DND-41 (cell line): Measurements from ENCODE around the gene PFDN2.
A peak's percentile ranks its signal among the peaks of the same experiment; 100 is the strongest.

ENCODE experiments used
- ATAC-seq: fragments of 200-7000 bp; cut with Tn5 transposase; 3 replicates; pipeline ENCODE4 v1.9.1; 2021; ENCODE audit warnings: low read depth; ENCODE audit not compliant: insufficient read depth
- DNase-seq: peaks from one replicate; pipeline ENCODE4 v3.0.0-alpha.2; 2020
- H2AFZ ChIP-seq: 2 replicates; pipeline ENCODE4 v1.6.0; 2012; ENCODE audit warnings: low read depth, low read length
- H3K27ac ChIP-seq: 2 replicates; pipeline ENCODE4 v1.5.1; 2012; ENCODE audit warnings: low read length, inconsistent platforms
- H3K27me3 ChIP-seq: fragments of 200-600 bp; sonication (generic); 2 replicates; pipeline ENCODE4 v1.6.0; 2012; ENCODE audit warnings: low read length, mild to moderate bottlenecking, inconsistent platforms; ENCODE audit not compliant: insufficient read depth, poor library complexity
- H3K36me3 ChIP-seq: 2 replicates; pipeline ENCODE4 v1.5.1; 2012; ENCODE audit warnings: low read length, inconsistent platforms; ENCODE audit not compliant: insufficient read depth
- H3K4me1 ChIP-seq: 2 replicates; pipeline ENCODE4 v1.5.1; 2012; ENCODE audit warnings: mild to moderate bottlenecking, low read length; ENCODE audit not compliant: insufficient read depth
- H3K4me2 ChIP-seq: 2 replicates; pipeline ENCODE4 v1.6.0; 2012; ENCODE audit warnings: mild to moderate bottlenecking, moderate library complexity, low read length, inconsistent platforms; ENCODE audit not compliant: insufficient read depth
- H3K4me3 ChIP-seq, 2 experiments: fragments of 200-600 bp in 1 of 2; shearing (Covaris generic) in 1 of 2; 2 replicates each; pipeline ENCODE4 v1.5.1; 2012 to 2016; ENCODE audit warnings: inconsistent platforms in 2 of 2, low read length in 2 of 2, mild to moderate bottlenecking in 2 of 2, low read depth in 1 of 2, moderate library complexity in 1 of 2
- H3K79me2 ChIP-seq: 2 replicates; pipeline ENCODE4 v1.6.0; 2012; ENCODE audit warnings: low read length, inconsistent platforms; ENCODE audit not compliant: insufficient read depth
- H3K9ac ChIP-seq: 2 replicates; pipeline ENCODE4 v1.6.0; 2012; ENCODE audit warnings: low read depth, mild to moderate bottlenecking, inconsistent platforms, low read length, moderate library complexity
- H3K9me3 ChIP-seq: 2 replicates; pipeline ENCODE4 v1.5.1; 2012; ENCODE audit warnings: low read length, moderate library complexity, mild to moderate bottlenecking, inconsistent platforms; ENCODE audit not compliant: insufficient read depth, severe bottlenecking
- H4K20me1 ChIP-seq: 2 replicates; pipeline ENCODE4 v1.6.0; 2012; ENCODE audit warnings: low read length; ENCODE audit not compliant: insufficient read depth
- EZH2 ChIP-seq: IDR thresholded peaks from 3 replicates; pipeline ENCODE4 v1.6.1; 2012; ENCODE audit warnings: borderline replicate concordance, low read depth, mild to moderate bottlenecking, moderate library complexity, low read length, inconsistent platforms; ENCODE audit not compliant: severe bottlenecking
- TF ChIP-seq, protein P1 (sequence below): IDR thresholded peaks from 2 replicates; pipeline ENCODE4 v1.5.1; 2012; ENCODE audit warnings: borderline replicate concordance, low read length, moderate library complexity, mild to moderate bottlenecking; ENCODE audit not compliant: poor library complexity, severe bottlenecking; ENCODE audit errors: extremely low read depth

PFDN2 gene

GRCh38 chr1:161099090-161099802, 18.6 kb downstream of the PFDN2 start:
- no peak for ATAC-seq
- Histone ChIP-seq H2AFZ (no peak overlapping the region), H3K27me3 (no peaks in the 10 kb centered on the region), H3K79me2 (peaks cover 17% of the 10 kb centered on the region), H4K20me1 (peaks cover 14% of the 10 kb centered on the region), H3K27ac (no peak overlapping the region), H3K36me3 (peaks cover 36% of the 10 kb centered on the region), H3K4me2 (peak overlapping the region; percentile 89), H3K9ac (no peak overlapping the region), H3K9me3 (no peaks in the 10 kb centered on the region), H3K4me1 (peaks cover 24% of the 10 kb centered on the region), H3K4me3 (peak overlapping the region in 1 of 2 experiments; percentile 64; a peak in 2 of 4 replicates)
- no peak for DNase-seq
- TF ChIP-seq, protein P1, sequence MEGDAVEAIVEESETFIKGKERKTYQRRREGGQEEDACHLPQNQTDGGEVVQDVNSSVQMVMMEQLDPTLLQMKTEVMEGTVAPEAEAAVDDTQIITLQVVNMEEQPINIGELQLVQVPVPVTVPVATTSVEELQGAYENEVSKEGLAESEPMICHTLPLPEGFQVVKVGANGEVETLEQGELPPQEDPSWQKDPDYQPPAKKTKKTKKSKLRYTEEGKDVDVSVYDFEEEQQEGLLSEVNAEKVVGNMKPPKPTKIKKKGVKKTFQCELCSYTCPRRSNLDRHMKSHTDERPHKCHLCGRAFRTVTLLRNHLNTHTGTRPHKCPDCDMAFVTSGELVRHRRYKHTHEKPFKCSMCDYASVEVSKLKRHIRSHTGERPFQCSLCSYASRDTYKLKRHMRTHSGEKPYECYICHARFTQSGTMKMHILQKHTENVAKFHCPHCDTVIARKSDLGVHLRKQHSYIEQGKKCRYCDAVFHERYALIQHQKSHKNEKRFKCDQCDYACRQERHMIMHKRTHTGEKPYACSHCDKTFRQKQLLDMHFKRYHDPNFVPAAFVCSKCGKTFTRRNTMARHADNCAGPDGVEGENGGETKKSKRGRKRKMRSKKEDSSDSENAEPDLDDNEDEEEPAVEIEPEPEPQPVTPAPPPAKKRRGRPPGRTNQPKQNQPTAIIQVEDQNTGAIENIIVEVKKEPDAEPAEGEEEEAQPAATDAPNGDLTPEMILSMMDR = no peak
- no peak for TF ChIP-seq EZH2

DNA sequence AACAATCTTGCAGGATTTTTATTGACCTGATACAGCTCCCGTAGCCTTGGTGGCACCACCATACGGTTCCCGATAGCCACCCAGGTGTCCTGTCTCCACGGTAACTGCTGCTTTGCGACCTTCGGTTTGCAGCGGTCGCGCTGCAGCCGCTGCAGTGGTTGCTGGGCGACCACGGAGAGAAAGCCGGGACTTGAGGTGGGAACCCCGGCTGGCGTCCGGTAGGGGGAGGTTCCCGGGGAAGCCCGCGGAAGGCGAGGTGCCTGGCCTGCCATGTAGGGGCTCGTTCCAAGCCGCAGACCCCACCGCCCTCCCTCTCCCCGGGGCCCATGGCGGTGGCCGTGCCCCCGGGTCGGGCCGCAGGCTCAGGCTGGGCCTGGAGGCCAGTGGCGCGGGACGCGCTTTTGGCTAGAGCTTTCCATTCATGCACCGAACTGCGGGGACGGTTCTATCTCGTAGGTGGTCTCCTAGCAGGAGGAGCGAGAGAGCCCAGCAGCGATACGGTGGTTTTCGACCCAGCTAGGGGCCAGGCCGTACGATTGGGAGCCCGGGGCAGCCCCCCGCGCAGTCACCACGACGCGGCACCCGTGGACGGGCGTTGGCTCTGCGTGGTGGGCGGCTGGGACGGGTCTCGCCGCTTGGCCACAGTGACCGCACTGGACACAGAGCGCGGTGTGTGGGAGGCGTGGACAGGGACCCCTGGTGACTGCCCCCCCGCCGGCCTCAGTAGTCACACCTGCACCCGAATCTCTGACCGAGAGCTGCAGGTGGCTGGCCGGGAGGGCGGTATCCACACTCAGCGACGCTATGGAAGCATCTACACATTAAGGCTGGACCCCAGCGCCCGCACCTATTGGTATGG, 19.4 kb downstream of the PFDN2 start, which contains the start of gene KLHDC9:
Gene KLHDC9 (plus strand): TSS at position 152 of the 859 bp plus-strand sequence. CDS start 175 bp downstream, at position 327.
- Histone ChIP-seq H3K4me2 (peak within 1 kb of the TSS; percentile 89), H3K4me1 (peaks cover 24% of the 10 kb centered on the region), H3K27ac (peak within 1 kb of the TSS; percentile 65), H3K79me2 (peaks cover 10% of the 10 kb centered on the region), H3K36me3 (peaks cover 31% of the 10 kb centered on the region), H3K4me3 (peak within 1 kb of the TSS; percentile 19 to 64; a peak in 3 of 4 replicates), H2AFZ (peak within 1 kb of the TSS; percentile 73), H3K9ac (peak within 1 kb of the TSS; percentile 57), H4K20me1 (peaks cover 14% of the 10 kb centered on the region), H3K9me3 (no peaks in the 10 kb centered on the region), H3K27me3 (no peaks in the 10 kb centered on the region)
- ATAC-seq (peak; percentile 87), DNase-seq (peak; percentile 89)
- no peak for TF ChIP-seq EZH2
- TF ChIP-seq, protein P1 = peak; percentile 26

GRCh38 chr1:161096530-161096929, 21.3 kb downstream of the PFDN2 start:
- H3K9me3 ChIP-seq = no peaks in the 10 kb centered on the region
- H3K27ac ChIP-seq = no peak overlapping the region
- H3K4me3 ChIP-seq = no peak overlapping the region
- H3K79me2 ChIP-seq = no peaks in the 10 kb centered on the region
- H3K4me1 ChIP-seq = peaks cover 24% of the 10 kb centered on the region
- H3K27me3 ChIP-seq = no peaks in the 10 kb centered on the region
- TF ChIP-seq, protein P1 = no peak
- TF ChIP-seq EZH2 = no peak
- H3K9ac ChIP-seq = no peak overlapping the region
- no peak for ATAC-seq
- 0 out of 2 replicates have a peak, but pooled peaks cover 6% of the 10 kb centered on the region for H4K20me1 ChIP-seq
- no peak for DNase-seq
- H3K4me2 ChIP-seq = no peak overlapping the region
- no peak overlapping the region for H2AFZ ChIP-seq
- H3K36me3 ChIP-seq = peaks cover 21% of the 10 kb centered on the region
